Measurements from ENCODE around the gene CAMLG. TPM values are rescaled to one million over a fixed set of nuclear protein-coding genes. Genes with fewer than 3 reads are reported as not detected.

Gene CAMLG
- total and polyA plus RNA-seq, 9 of the 15 experiments (the other 6 are each of a cell fraction or from before 2014, with no cell fraction given) = 11.3 to 22.0 (median 16.3) TPM

GRCh38 chr5:134758504-134759341 lies 20.4 kb downstream of the CAMLG start, which contains the start of gene DDX46 (continued):
- TF ChIP-seq E4F1 (CRISPR knock-in tag; IDR thresholded peaks at IDR 0.05; ENCODE audit: borderline replicate concordance) (no peak), RBBP5 (IDR thresholded peaks at IDR 0.05; ENCODE audit: borderline replicate concordance, insufficient read depth, low read length, poor library complexity, severe bottlenecking) (peak; percentile 94), SNRNP70 (optimal IDR thresholded peaks at IDR 0.05; ENCODE audit: low read depth, low read length) (no peak), CTBP1 (IDR thresholded peaks at IDR 0.05; ENCODE audit: borderline replicate concordance) (peak; percentile 99), ZNF75A (CRISPR knock-in tag; IDR thresholded peaks at IDR 0.05) (no peak), PTBP1 (IDR thresholded peaks at IDR 0.05; ENCODE audit: low read depth, low read length) (no peak), STAG1 (CRISPR knock-in tag; IDR thresholded peaks at IDR 0.05; ENCODE audit: borderline replicate concordance) (peak; percentile 29; the same call in 1 of the 2 replicates), KLF13 (tag; IDR thresholded peaks at IDR 0.05; ENCODE audit: borderline replicate concordance, low read depth) (no peak), ZKSCAN1 (IDR thresholded peaks at IDR 0.05; ENCODE audit: low read depth, low read length) (peak; percentile 51; the same call in 1 of the 2 replicates), ZC3H8 (IDR thresholded peaks at IDR 0.05) (no peak), ZNF518B (CRISPR knock-in tag; IDR thresholded peaks at IDR 0.05) (no peak), FIP1L1 (IDR thresholded peaks at IDR 0.05; ENCODE audit: low read depth, low read length, poor library complexity, severe bottlenecking) (peak; percentile 85), RNF2 (IDR thresholded peaks at IDR 0.05) (0 out of 2 replicates have a peak, but pooled peaks have one; percentile 75), HNRNPH1 (optimal IDR thresholded peaks at IDR 0.05; ENCODE audit: low read depth, low read length) (no peak), ZNF589 (CRISPR knock-in tag; IDR thresholded peaks at IDR 0.05; ENCODE audit: low read depth) (no peak), CBX3 (IDR thresholded peaks at IDR 0.05; ENCODE audit: borderline replicate concordance in 1 of 2, low read length in 2 of 2) (no peak; a peak in 1 of 3 replicates), PRDM10 (IDR thresholded peaks at IDR 0.05; ENCODE audit: partially characterized antibody) (peak; percentile 57)

Data from K562 (cell line).